Body of pancreas (tissue), 4 donors: ENCODE results near the gene RELB. TPM values are rescaled to one million over a fixed set of nuclear protein-coding genes. Genes with fewer than 3 reads are reported as not detected.
A peak's percentile ranks its signal among the peaks of the same experiment; 100 is the strongest.
"Not testable (repeated sequence)": the region's sequence is repeated elsewhere in the genome, so short reads cannot be mapped to it uniquely, and the experiment has no call there.

Experiments used
- ATAC-seq: fragments of 150-250 bp; one replicate; pipeline ENCODE4 v1.9.1; 2016
- DNase-seq, 4 donors: peaks; one replicate each; pipeline ENCODE4 v3.0.0-alpha.2; 2019
- H3K27ac ChIP-seq, 4 donors: fragments of 200-600 bp; sonication (generic); 1 replicate in 3 of 4; 2 replicates in 1 of 4; pipeline versions ENCODE4 v1.5.1 to v1.6.1; 2016 to 2019; ENCODE audit warnings: mild to moderate bottlenecking in 1 of 4, mixed read lengths in 1 of 4, moderate library complexity in 1 of 4
- H3K27me3 ChIP-seq, 2 donors: fragments of 200-600 bp; sonication (generic); one replicate each; pipeline ENCODE4 v1.6.0; 2016; ENCODE audit warnings: mild to moderate bottlenecking in 1 of 2
- H3K36me3 ChIP-seq, 2 donors: fragments of 200-600 bp; sonication (generic); replicated peaks in 1 of 2; 2 replicates each; pipeline ENCODE4 v1.5.1; 2016; ENCODE audit warnings: low read depth in 2 of 2; ENCODE audit not compliant: insufficient read depth in 1 of 2
- H3K4me1 ChIP-seq: fragments of 200-600 bp; sonication (generic); one replicate; pipeline ENCODE4 v1.6.0; 2016
- H3K4me3 ChIP-seq, 2 donors: fragments of 200-600 bp; sonication (generic); 1 replicate in 1 of 2; 2 replicates in 1 of 2; pipeline ENCODE4 v1.5.1; 2016 to 2019
- H3K9me3 ChIP-seq, 3 donors: fragments of 200-600 bp; sonication (generic); 1 replicate in 2 of 3; 2 replicates in 1 of 3; pipeline ENCODE4 v1.5.1; 2016
- CTCF ChIP-seq, 7 experiments: fragments of 450-650 bp in 4 of 7; fragments of 200-600 bp in 3 of 7; sonication (generic) in 3 of 7; IDR thresholded peaks; one replicate each; pipeline ENCODE4 v1.5.1; 2016 to 2019; ENCODE audit warnings: antibody characterized with exemption in 7 of 7
- POLR2A ChIP-seq, 3 donors: fragments of 450-650 bp; IDR thresholded peaks; one replicate each; pipeline ENCODE4 v1.6.1; 2016; ENCODE audit warnings: antibody characterized with exemption in 3 of 3, mild to moderate bottlenecking in 2 of 3
- WGBS, 2 donors: methylation state at CpG; one replicate each; pipeline ENCODE4 v1.1.5; 2017; 5-methylcytosine and 5-hydroxymethylcytosine counted together
- intact Hi-C: fragments of 100-400 bp; cut with DNase I; formaldehyde crosslinking; loops from one replicate; pipeline ENCODE4 v1.15.1; 2023
- total RNA-seq, 2 donors: library from RNA; depleted of rRNA; stranded (reverse); fragments of >200 nt; gene quantifications; one replicate each; pipeline ENCODE4 v1.1.0, GENCODE V29; 2016

The RELB gene
- total RNA-seq, 2 donors from 2014 or later, result 8.9 to 11.9 TPM

DNA sequence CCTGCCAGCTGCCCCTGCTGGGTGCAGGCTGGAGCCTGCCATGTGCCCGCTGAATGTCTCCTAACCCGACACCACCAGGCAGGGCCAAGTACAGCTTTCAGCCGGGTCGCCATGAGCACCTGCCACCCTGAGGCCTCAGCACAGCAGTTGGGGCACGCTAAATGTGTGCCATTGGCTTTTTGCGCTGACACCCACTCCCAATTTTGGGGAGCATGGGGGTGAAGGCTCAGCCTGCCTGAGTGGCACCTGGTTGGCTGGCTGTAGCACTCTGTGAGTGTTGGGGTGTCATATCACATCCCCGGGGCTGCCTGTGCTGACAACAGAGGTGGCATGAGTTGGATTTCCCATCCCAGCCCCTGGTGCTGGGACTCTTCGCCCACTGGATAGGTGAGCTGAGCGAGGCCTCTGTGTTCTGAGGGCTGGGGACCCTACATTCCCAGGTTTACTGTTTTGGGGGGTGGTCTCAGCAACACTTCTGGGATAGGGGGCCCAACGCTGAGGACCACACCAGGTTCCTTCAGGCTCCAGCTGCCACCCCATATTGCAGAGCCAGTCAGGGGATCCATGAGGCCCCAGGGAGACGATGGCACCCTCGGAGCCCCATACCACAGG is 7.2 kb upstream of the RELB start:
- DNase-seq, result no peak
- no peak for TF ChIP-seq CTCF (IDR thresholded peaks at IDR 0.05)
- WGBS, 2 donors, result 85 to 100% methylated on average over 1 to 12 of the region's 12 CpGs
- no peaks in the 10 kb centered on the region for H3K36me3 ChIP-seq
- H3K27ac ChIP-seq, result no peak overlapping the region
- H3K4me3 ChIP-seq, result no peak overlapping the region
- no peaks in the 10 kb centered on the region for H3K27me3 ChIP-seq
- H3K9me3 ChIP-seq, result no peaks in the 10 kb centered on the region
- ATAC-seq, result no peak
- intact Hi-C loops, result no loop called here
- H3K4me1 ChIP-seq, result no peaks in the 10 kb centered on the region

GRCh38 chr19:44998025-44998424 is 3.2 kb upstream of the RELB start:
- intact Hi-C loops, result no loop called here
- Histone ChIP-seq H3K4me3 (no peak overlapping the region), H3K4me1 (peaks cover 15% of the 10 kb centered on the region), H3K27ac (no peak overlapping the region), H3K9me3 (no peaks in the 10 kb centered on the region), H3K36me3 (no peaks in the 10 kb centered on the region), H3K27me3 (no peaks in the 10 kb centered on the region)
- no peak for DNase-seq
- TF ChIP-seq POLR2A (IDR thresholded peaks at IDR 0.05) (no peak), CTCF (IDR thresholded peaks at IDR 0.05) (no peak)
- no peak for ATAC-seq
- WGBS, 2 donors, result 76 to 83% methylated on average over 4 of the region's 4 CpGs

DNA sequence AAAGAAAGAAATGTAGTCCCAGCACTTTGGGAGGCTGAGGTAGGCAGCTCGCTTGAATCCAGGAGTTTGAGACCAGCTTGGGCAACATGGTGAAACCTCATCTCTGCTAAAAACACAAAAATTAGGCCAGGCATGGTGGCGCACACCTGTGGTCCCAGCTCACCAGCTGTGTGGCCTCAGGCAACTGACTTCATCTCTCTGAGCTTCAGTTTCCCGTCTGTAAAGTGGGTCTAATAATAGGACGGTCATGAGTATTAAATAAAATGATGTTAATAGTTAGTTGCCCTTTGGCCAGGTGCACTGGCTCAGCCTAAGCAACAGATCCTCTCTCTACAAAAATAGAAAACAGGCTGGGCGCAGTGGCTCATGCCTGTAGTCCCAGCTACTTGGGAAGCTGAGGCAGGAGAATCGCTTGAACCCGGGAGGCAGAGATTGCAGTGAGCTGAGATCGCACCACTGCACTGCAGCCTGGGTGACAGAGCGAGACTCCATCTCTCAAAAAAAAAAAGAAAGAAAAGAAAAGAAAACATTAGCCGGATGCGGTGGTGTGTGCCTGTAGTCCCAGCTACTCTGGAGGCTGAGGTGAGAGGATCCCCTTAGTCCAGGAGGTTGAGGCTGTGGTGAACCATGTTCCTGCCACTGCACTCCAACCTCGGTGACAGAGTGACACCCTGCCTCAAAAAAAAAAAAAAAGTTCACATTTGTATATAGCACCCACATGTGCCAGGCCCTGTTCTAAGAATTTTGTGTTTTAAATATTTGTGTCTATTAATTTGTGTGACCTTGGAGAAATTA is 1.9 kb upstream of the RELB start:
- H3K27ac ChIP-seq, H3K27me3 ChIP-seq, intact Hi-C loops, H3K36me3 ChIP-seq, ATAC-seq, DNase-seq, H3K4me3 ChIP-seq, H3K9me3 ChIP-seq: not testable (repeated sequence)
- 62 to 64% methylated on average over 12 of the region's 12 CpGs for WGBS, 2 donors
- peaks cover 15% of the 10 kb centered on the region for H3K4me1 ChIP-seq

DNA sequence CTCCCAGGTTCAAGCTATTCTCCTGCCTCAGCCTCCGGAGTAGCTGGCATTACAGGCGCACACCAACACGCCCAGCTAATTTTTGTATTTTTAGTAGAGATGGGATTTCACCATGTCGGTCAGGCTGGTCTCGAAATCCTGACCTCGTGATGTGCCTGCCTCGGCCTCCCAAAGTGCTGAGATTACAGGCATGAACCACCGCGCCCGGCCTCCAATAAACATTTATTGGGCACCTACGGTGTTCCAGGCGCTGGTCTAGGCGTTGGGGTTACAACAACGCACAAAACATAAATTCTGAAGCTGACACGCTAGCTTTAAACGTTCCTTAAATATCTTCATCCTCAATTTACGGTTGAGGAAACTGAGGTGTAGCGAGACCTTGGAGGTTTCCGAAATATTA is 599 bp upstream of the RELB start:
- WGBS, 2 donors, result 50 to 58% methylated on average over 3 to 19 of the region's 19 CpGs
- ATAC-seq, intact Hi-C loops: not testable (repeated sequence)

GRCh38 chr19:45003485-45003884 is 2.2 kb downstream of the RELB start:
- ATAC-seq, result no peak
- DNase-seq, result no peak
- no peak overlapping the region for H3K4me3 ChIP-seq
- H3K4me1 ChIP-seq, result peaks cover 15% of the 10 kb centered on the region
- no peaks in the 10 kb centered on the region for H3K9me3 ChIP-seq
- intact Hi-C loops, result no loop called here
- H3K36me3 ChIP-seq, result peaks cover 0 to 5% of the 10 kb centered on the region in 2 donors
- TF ChIP-seq CTCF (IDR thresholded peaks at IDR 0.05), result no peak
- TF ChIP-seq POLR2A (IDR thresholded peaks at IDR 0.05), result no peak
- WGBS, 2 donors, result 88 to 91% methylated on average over 4 of the region's 4 CpGs
- no peaks in the 10 kb centered on the region for H3K27me3 ChIP-seq
- H3K27ac ChIP-seq, result no peak overlapping the region

More for the DNA sequence above, 599 bp upstream of the RELB start:
- H3K27me3 ChIP-seq, H3K4me3 ChIP-seq, H3K9me3 ChIP-seq, H3K36me3 ChIP-seq, DNase-seq: not testable (repeated sequence)
- Histone ChIP-seq H3K4me1 (peaks cover 15% of the 10 kb centered on the region), H3K27ac (peak overlapping the region in 3 of 4 donors; percentile 64 to 100 (median 98))
